Measurements from ENCODE around the gene XIRP2. TPM values are rescaled to one million over a fixed set of nuclear protein-coding genes. Genes with fewer than 3 reads are reported as not detected.

XIRP2 gene
- total RNA-seq, 2 experiments from 2014 or later, result not detected

DNA sequence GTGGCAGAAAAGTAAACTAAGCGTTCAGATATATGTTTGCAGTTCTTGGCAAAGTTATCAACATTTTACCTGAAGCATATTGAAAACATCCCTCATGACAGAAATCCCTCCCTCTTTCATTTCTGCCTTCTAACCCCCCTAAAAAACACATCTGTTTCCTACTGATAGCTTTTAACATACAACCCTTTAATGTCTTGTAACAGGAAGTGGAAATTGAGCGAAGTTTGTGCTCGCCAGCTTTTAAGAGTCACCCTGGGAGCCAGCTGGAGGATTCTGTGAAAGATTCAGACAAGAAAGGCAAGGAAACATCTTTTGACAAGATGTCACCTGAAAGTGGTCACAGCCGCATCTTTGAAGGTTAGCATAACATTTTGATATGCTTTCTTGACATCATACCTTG lies 247.4 kb downstream of the XIRP2 start:
- Mint-ChIP-seq H3K9me3 (no peaks in the 10 kb centered on the region), H3K27me3 (no peaks in the 10 kb centered on the region), H3K4me1 (peaks cover 6% of the 10 kb centered on the region), H3K36me3 (ENCODE audit: low read depth) (no peaks in the 10 kb centered on the region), H3K27ac (no peak overlapping the region), H3K4me3 (no peak overlapping the region)
- POLR2A ChIA-PET, result no interaction called here
- CTCF ChIA-PET, result no interaction called here
- DNase-seq, result no peak

DNA sequence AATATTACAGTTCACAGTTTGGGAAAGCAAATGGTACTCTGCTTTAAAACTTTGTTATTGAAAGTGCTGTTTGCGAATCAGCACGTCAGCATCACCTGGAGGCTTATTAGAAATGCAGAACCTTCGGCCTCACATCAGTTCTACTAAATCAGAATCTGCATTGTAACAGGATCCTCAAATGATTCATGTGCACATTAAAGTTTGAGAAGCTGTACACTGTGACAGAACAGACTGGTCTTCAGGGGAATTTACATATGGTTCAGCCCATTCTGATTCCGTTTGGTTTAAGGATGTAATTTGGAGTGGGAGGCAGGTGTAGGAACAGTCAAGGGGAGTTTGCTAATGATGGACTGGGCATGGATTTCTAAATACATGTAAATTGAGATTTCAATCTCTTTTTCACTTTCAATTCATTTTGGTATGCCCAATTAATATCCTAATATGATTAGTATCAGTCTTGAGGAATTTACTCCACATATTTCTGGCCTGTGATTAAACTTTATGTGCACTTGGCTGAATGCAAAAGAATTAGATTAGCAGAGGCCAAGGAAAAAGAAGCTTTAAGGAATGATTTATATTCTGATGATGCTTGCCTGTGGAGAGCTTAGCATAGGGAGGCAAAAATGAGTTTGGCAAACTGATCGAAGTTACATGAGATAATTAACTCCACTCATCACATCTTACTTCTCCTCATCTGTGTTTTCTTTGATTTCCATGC lies 248.8 kb downstream of the XIRP2 start:
- H3K4me1 Mint-ChIP-seq, result peaks cover 6% of the 10 kb centered on the region
- no peaks in the 10 kb centered on the region for H3K27me3 Mint-ChIP-seq
- H3K9me3 Mint-ChIP-seq, result no peaks in the 10 kb centered on the region
- H3K36me3 Mint-ChIP-seq (ENCODE audit: low read depth), result no peaks in the 10 kb centered on the region
- H3K4me3 Mint-ChIP-seq, result no peak overlapping the region
- ChIA-PET POLR2A (no interaction called here), CTCF (no interaction called here)
- H3K27ac Mint-ChIP-seq, result no peak overlapping the region
- no peak for DNase-seq

GRCh38 chr2:167140330-167140729 lies 252.1 kb downstream of the XIRP2 start:
- no peak overlapping the region for H3K4me3 Mint-ChIP-seq

DNA sequence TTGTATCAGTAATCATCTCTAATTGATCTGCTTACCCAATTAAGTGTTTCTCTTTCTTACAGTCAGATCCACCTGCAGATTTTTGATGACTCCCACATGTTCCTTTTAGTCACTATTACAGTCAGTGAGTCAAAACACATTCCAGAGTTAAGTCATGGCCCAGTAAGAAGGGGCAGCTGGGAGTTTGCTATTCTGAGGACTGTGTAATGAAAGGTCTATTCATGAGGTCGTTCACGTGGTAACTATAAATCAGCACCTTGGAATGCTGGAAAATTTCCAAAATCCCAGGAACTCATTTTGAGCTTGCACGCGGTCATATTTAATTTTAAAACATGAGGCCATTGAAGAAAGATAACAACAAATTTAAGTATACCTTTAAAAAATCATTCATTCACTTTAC lies 252.5 kb downstream of the XIRP2 start:
- H3K36me3 Mint-ChIP-seq (ENCODE audit: low read depth), result no peaks in the 10 kb centered on the region
- H3K9me3 Mint-ChIP-seq, result no peaks in the 10 kb centered on the region
- no peaks in the 10 kb centered on the region for H3K27me3 Mint-ChIP-seq
- H3K4me1 Mint-ChIP-seq, result peaks cover 2% of the 10 kb centered on the region
- DNase-seq, result no peak
- H3K4me3 Mint-ChIP-seq, result no peak overlapping the region
- ChIA-PET CTCF (no interaction called here), POLR2A (no interaction called here)
- no peak overlapping the region for H3K27ac Mint-ChIP-seq

More at GRCh38 chr2:167140330-167140729, 252.1 kb downstream of the XIRP2 start:
- POLR2A ChIA-PET, result no interaction called here
- Mint-ChIP-seq H3K27me3 (no peaks in the 10 kb centered on the region), H3K36me3 (ENCODE audit: low read depth) (no peaks in the 10 kb centered on the region), H3K27ac (no peak overlapping the region), H3K4me1 (peaks cover 6% of the 10 kb centered on the region), H3K9me3 (no peaks in the 10 kb centered on the region)
- CTCF ChIA-PET, result interaction anchor here (0.6 kb wide), 1 partner anchor 51 kb away, joined by 3 read pairs; no protein-coding TSS in a partner anchor
- DNase-seq, result no peak

- no peak for DNase-seq
- Mint-ChIP-seq H3K9me3 (no peaks in the 10 kb centered on the region), H3K36me3 (ENCODE audit: low read depth) (no peaks in the 10 kb centered on the region), H3K4me1 (no peaks in the 10 kb centered on the region), H3K4me3 (no peak overlapping the region), H3K27me3 (no peaks in the 10 kb centered on the region), H3K27ac (no peak overlapping the region)
- ChIA-PET CTCF (no interaction called here), POLR2A (no interaction called here)
These were observed 254.3 kb downstream of the XIRP2 start for GRCh38 chr2:167142554-167142953.

- CTCF ChIA-PET, result no interaction called here
- H3K4me3 Mint-ChIP-seq, result no peak overlapping the region
- H3K27ac Mint-ChIP-seq, result no peak overlapping the region
- H3K4me1 Mint-ChIP-seq, result no peaks in the 10 kb centered on the region
- POLR2A ChIA-PET, result no interaction called here
- no peaks in the 10 kb centered on the region for H3K9me3 Mint-ChIP-seq
- no peaks in the 10 kb centered on the region for H3K27me3 Mint-ChIP-seq
- no peaks in the 10 kb centered on the region for H3K36me3 Mint-ChIP-seq (ENCODE audit: low read depth)
- no peak for DNase-seq
These were observed 256.1 kb downstream of the XIRP2 start for GRCh38 chr2:167144179-167144898.

- Mint-ChIP-seq H3K4me1 (no peaks in the 10 kb centered on the region), H3K36me3 (ENCODE audit: low read depth) (no peaks in the 10 kb centered on the region), H3K4me3 (no peak overlapping the region), H3K9me3 (no peaks in the 10 kb centered on the region), H3K27ac (no peak overlapping the region), H3K27me3 (no peaks in the 10 kb centered on the region)
- ChIA-PET POLR2A (no interaction called here), CTCF (no interaction called here)
- no peak for DNase-seq
These were observed 259.1 kb downstream of the XIRP2 start for GRCh38 chr2:167147271-167147941.

DNA sequence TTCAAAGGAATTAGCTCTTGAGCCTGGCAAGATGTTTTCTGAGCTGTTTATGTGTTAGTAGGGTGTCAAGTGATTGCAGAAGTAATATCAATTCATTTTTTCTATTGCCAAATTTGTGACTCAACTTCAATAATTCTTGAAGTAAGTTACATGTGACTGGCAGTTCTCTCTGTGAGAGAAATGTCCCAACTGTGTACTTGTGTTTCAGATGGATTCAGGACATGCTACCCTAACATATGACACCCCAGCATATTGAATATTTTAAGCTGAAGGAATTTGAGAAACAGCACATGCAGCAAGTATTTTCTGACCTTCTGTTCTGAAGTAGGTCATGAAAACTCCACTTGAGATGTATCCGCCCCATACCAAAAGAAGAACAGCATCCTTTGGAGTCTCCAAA lies 263.6 kb downstream of the XIRP2 start:
- Mint-ChIP-seq H3K36me3 (ENCODE audit: low read depth) (no peaks in the 10 kb centered on the region), H3K9me3 (no peaks in the 10 kb centered on the region), H3K27me3 (no peaks in the 10 kb centered on the region), H3K27ac (no peak overlapping the region), H3K4me3 (no peak overlapping the region), H3K4me1 (no peaks in the 10 kb centered on the region)
- no peak for DNase-seq
- ChIA-PET CTCF (no interaction called here), POLR2A (no interaction called here)

GRCh38 chr2:167157523-167157922 lies 269.2 kb downstream of the XIRP2 start:
- ChIA-PET CTCF (no interaction called here), POLR2A (no interaction called here)
- H3K27ac Mint-ChIP-seq, result no peak overlapping the region
- H3K9me3 Mint-ChIP-seq, result no peaks in the 10 kb centered on the region
- no peak overlapping the region for H3K4me3 Mint-ChIP-seq
- DNase-seq, result no peak
- no peaks in the 10 kb centered on the region for H3K4me1 Mint-ChIP-seq
- no peaks in the 10 kb centered on the region for H3K27me3 Mint-ChIP-seq
- H3K36me3 Mint-ChIP-seq (ENCODE audit: low read depth), result no peaks in the 10 kb centered on the region

DNA sequence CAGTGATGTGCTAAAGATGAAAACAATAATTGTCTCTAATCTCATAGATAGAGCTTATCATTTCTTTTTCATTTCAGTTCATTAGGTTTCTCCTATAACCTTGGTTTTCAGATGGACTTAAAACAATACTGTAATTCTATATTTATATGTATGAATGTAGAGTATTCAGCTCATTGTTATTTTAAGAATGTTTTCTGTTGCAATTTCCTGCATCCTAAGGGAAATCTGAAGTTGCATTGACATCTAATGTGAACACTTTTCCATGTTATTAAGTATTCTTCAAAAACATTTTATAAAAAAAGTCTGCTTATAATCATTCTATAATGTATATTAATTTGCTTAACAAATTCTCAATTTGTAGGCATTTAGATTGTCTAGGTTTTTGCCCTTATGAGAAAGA lies 288.9 kb downstream of the XIRP2 start:
- Mint-ChIP-seq H3K4me3 (no peak overlapping the region), H3K36me3 (ENCODE audit: low read depth) (no peaks in the 10 kb centered on the region), H3K4me1 (no peaks in the 10 kb centered on the region), H3K9me3 (peaks cover 5% of the 10 kb centered on the region), H3K27me3 (no peaks in the 10 kb centered on the region), H3K27ac (no peak overlapping the region)
- ChIA-PET CTCF (no interaction called here), POLR2A (no interaction called here)
- no peak for DNase-seq

DNA sequence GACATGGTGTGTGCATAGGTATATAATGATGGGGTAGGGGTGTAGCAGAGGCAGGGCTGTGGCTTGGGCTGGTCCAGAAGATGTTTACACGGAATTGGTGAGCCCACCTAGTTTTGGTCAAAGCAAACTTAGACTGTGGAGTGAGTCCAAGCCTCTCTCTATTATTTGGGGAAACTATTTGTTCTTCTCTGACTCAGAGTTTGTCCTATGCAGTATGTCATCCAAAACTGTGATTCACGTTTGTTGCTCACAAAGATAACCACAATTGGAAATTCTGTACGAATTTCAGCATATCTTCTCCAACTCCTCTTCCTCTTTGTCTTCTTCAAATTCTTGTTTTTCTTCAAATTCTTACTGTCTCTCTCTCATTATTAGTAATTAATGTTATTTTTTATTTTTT lies 292.9 kb downstream of the XIRP2 start:
- no peak for DNase-seq
- Mint-ChIP-seq H3K36me3 (ENCODE audit: low read depth) (no peaks in the 10 kb centered on the region), H3K4me3 (no peak overlapping the region), H3K9me3 (no peaks in the 10 kb centered on the region), H3K27me3 (no peaks in the 10 kb centered on the region), H3K4me1 (no peaks in the 10 kb centered on the region), H3K27ac (no peak overlapping the region)
- ChIA-PET CTCF (no interaction called here), POLR2A (no interaction called here)

- POLR2A ChIA-PET, result no interaction called here
- DNase-seq, result no peak
- Mint-ChIP-seq H3K9me3 (no peaks in the 10 kb centered on the region), H3K27ac (no peak overlapping the region), H3K4me3 (no peak overlapping the region), H3K27me3 (no peaks in the 10 kb centered on the region), H3K36me3 (ENCODE audit: low read depth) (no peaks in the 10 kb centered on the region), H3K4me1 (no peaks in the 10 kb centered on the region)
- CTCF ChIA-PET, result no interaction called here
These were observed 293.4 kb downstream of the XIRP2 start for GRCh38 chr2:167181688-167182087.

DNA sequence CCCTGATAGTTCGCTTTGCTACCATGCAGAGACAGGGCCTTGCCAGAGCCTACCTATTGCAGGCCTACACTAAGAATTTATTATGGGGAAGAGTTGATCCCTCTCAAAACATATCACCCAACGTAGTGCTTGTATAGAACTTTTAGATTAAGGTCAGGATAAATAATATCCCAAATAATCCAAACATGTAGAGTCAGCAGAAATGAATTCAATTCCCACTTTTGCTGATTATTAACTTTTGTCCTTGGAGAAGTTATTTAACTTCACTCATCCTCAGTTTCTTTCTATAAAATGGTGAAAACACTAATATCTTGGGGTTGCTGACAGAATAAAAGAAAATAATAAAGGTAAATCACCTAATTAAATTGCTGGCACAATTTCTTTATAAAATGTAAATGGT lies 294.1 kb downstream of the XIRP2 start:
- H3K27ac Mint-ChIP-seq, result no peak overlapping the region
- no peaks in the 10 kb centered on the region for H3K36me3 Mint-ChIP-seq (ENCODE audit: low read depth)
- CTCF ChIA-PET, result no interaction called here
- no peak overlapping the region for H3K4me3 Mint-ChIP-seq
- H3K4me1 Mint-ChIP-seq, result no peaks in the 10 kb centered on the region
- DNase-seq, result no peak
- POLR2A ChIA-PET, result no interaction called here
- H3K9me3 Mint-ChIP-seq, result no peaks in the 10 kb centered on the region
- H3K27me3 Mint-ChIP-seq, result no peaks in the 10 kb centered on the region

- H3K36me3 Mint-ChIP-seq (ENCODE audit: low read depth), result no peaks in the 10 kb centered on the region
- CTCF ChIA-PET, result no interaction called here
- H3K4me3 Mint-ChIP-seq, result no peak overlapping the region
These were observed 295.7 kb downstream of the XIRP2 start for GRCh38 chr2:167183931-167184330.

More at GRCh38 chr2:167183931-167184330, 295.7 kb downstream of the XIRP2 start:
- POLR2A ChIA-PET, result no interaction called here
- no peak overlapping the region for H3K27ac Mint-ChIP-seq
- H3K4me1 Mint-ChIP-seq, result no peaks in the 10 kb centered on the region
- no peaks in the 10 kb centered on the region for H3K27me3 Mint-ChIP-seq
- no peak for DNase-seq
- no peaks in the 10 kb centered on the region for H3K9me3 Mint-ChIP-seq
